ENCODE data around the gene ATP8A2. TPM values are rescaled to one million over a fixed set of nuclear protein-coding genes. Genes with fewer than 3 reads are reported as not detected.

The ATP8A2 gene
- total RNA-seq, 1 experiment from 2014 or later = 5.2 TPM

DNA sequence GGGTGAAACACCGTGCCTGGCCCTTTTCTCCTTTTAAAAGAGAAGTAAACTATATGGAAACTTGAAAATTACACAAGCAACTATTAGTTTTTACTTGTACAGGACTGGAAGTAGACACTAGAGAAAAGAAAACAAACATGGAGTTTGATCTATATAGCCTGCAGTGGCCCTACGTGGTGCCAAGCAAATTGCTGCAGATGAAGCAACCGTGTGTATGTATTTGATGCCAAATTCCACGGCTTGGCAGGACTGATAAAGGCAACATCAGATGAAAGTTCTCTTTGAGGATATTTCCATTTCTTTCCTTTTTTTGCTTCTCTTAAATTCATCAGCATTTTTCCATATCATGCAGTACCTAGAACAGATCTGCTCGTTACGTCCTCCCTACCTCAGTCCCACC lies 49.8 kb downstream of the ATP8A2 start:
- H3K9me3 Mint-ChIP-seq = peaks cover 10% of the 10 kb centered on the region
- peaks cover 36% of the 10 kb centered on the region for H3K4me1 Mint-ChIP-seq
- H3K27me3 Mint-ChIP-seq (ENCODE audit: low read depth) = peaks cover 5% of the 10 kb centered on the region; the same call in 1 of the 2 replicates
- DNase-seq (ENCODE audit: low spot score) (no peak), ATAC-seq (no peak)
- TF ChIP-seq FOXJ3 (CRISPR knock-in tag; IDR thresholded peaks at IDR 0.05; ENCODE audit: borderline replicate concordance) (no peak), JAZF1 (CRISPR knock-in tag; IDR thresholded peaks at IDR 0.05) (no peak), ZBTB21 (CRISPR knock-in tag; IDR thresholded peaks at IDR 0.05; ENCODE audit: borderline replicate concordance) (no peak)
- ChIA-PET CTCF (no interaction called here), POLR2A (no interaction called here)
- no peak overlapping the region for H3K27ac Mint-ChIP-seq
- H3K36me3 Mint-ChIP-seq = peaks cover 6% of the 10 kb centered on the region
- H3K4me3 Mint-ChIP-seq = no peak overlapping the region

DNA sequence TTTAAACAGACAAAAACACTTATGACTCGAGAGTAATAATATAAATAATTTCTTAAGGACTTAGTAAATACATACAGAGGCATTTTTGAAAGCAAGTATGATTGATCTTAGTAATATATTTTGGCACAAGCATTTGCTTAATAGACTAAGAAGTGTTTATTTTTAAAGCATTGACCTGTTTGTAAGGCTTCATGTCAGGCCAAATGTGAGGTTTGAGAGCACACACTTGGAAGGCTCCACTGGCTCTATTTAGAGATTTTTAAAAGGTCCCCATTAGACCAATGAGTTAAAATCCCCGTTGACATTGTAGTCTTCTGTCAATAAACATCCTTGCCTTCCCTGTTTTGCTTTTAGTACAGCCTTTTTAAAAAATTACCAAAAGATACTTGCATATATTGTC lies 50.4 kb downstream of the ATP8A2 start:
- ATAC-seq (no peak), DNase-seq (ENCODE audit: low spot score) (no peak)
- Mint-ChIP-seq H3K9me3 (peaks cover 14% of the 10 kb centered on the region), H3K36me3 (peaks cover 9% of the 10 kb centered on the region), H3K27me3 (ENCODE audit: low read depth) (peaks cover 5% of the 10 kb centered on the region; the same call in 1 of the 2 replicates), H3K4me3 (no peak overlapping the region), H3K27ac (no peak overlapping the region), H3K4me1 (peaks cover 36% of the 10 kb centered on the region)
- CTCF ChIA-PET = no interaction called here
- TF ChIP-seq ZNF138 (CRISPR knock-in tag; conservative IDR thresholded peaks at IDR 0.05) (no peak), FOXJ3 (CRISPR knock-in tag; IDR thresholded peaks at IDR 0.05; ENCODE audit: borderline replicate concordance) (no peak), RELA (CRISPR knock-in tag; IDR thresholded peaks at IDR 0.05; ENCODE audit: borderline replicate concordance) (no peak)
- TF ChIP-seq, protein P1, sequence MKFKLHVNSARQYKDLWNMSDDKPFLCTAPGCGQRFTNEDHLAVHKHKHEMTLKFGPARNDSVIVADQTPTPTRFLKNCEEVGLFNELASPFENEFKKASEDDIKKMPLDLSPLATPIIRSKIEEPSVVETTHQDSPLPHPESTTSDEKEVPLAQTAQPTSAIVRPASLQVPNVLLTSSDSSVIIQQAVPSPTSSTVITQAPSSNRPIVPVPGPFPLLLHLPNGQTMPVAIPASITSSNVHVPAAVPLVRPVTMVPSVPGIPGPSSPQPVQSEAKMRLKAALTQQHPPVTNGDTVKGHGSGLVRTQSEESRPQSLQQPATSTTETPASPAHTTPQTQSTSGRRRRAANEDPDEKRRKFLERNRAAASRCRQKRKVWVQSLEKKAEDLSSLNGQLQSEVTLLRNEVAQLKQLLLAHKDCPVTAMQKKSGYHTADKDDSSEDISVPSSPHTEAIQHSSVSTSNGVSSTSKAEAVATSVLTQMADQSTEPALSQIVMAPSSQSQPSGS (CRISPR knock-in tag; IDR thresholded peaks at IDR 0.05; ENCODE audit: borderline replicate concordance, low read depth) = no peak
- TF ChIP-seq, protein P2, sequence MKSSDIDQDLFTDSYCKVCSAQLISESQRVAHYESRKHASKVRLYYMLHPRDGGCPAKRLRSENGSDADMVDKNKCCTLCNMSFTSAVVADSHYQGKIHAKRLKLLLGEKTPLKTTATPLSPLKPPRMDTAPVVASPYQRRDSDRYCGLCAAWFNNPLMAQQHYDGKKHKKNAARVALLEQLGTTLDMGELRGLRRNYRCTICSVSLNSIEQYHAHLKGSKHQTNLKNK (CRISPR knock-in tag; IDR thresholded peaks at IDR 0.05) = no peak
- POLR2A ChIA-PET = no interaction called here

DNA sequence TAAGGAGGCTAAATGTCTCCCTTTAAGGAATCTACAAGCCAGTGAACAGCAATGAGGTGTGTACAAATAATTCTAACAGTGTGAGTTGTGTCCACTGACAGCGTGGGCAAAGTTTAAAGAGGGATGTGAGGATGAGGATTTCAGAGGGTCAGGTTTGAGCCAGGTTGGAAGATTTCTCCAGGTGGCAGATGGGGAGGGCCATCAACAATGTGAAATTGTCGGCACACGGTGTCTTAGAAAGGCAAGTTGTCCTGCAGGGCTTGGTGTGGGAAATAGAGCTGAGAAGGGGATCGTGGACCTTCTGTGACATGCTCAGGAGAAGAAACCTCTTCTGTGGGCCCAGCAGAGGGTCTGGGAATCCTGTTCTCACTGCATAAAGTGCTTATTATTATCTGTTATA lies 52.1 kb downstream of the ATP8A2 start:
- TF ChIP-seq, protein P3, sequence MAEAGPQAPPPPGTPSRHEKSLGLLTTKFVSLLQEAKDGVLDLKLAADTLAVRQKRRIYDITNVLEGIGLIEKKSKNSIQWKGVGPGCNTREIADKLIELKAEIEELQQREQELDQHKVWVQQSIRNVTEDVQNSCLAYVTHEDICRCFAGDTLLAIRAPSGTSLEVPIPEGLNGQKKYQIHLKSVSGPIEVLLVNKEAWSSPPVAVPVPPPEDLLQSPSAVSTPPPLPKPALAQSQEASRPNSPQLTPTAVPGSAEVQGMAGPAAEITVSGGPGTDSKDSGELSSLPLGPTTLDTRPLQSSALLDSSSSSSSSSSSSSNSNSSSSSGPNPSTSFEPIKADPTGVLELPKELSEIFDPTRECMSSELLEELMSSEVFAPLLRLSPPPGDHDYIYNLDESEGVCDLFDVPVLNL (CRISPR knock-in tag; IDR thresholded peaks at IDR 0.05; ENCODE audit: borderline replicate concordance, low read depth) = no peak
- H3K9me3 Mint-ChIP-seq = peaks cover 24% of the 10 kb centered on the region
- ATAC-seq = no peak
- peaks cover 8% of the 10 kb centered on the region for H3K27me3 Mint-ChIP-seq (ENCODE audit: low read depth)
- H3K4me1 Mint-ChIP-seq = peaks cover 25% of the 10 kb centered on the region
- CTCF ChIA-PET = no interaction called here
- peaks cover 17% of the 10 kb centered on the region for H3K36me3 Mint-ChIP-seq
- no peak overlapping the region for H3K4me3 Mint-ChIP-seq
- no peak overlapping the region for H3K27ac Mint-ChIP-seq
- POLR2A ChIA-PET = no interaction called here
- no peak for DNase-seq (ENCODE audit: low spot score)

DNA sequence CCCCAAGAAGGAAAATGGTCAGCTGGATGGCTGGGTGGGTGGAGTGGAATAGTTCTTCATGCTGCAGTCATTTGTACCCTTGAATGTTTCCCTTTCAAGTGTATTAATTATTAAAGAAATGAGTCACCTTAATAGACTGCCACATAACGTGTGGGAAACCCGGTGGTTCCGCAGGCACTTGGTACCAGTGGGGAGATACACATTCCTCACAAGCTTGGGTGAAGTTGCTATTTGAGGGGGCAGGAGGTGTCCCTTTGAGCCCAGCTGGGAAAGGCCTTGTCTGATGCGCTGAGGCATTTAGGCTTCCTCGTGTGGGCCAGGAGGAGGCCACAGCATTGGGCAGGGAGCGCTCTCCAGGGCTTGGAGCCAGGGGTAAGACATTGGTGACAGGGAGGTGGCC lies 57.7 kb downstream of the ATP8A2 start:
- POLR2A ChIA-PET = no interaction called here
- Mint-ChIP-seq H3K36me3 (peaks cover 17% of the 10 kb centered on the region), H3K9me3 (peaks cover 24% of the 10 kb centered on the region), H3K4me3 (no peak overlapping the region), H3K4me1 (no peaks in the 10 kb centered on the region), H3K27me3 (ENCODE audit: low read depth) (peaks cover 8% of the 10 kb centered on the region), H3K27ac (no peak overlapping the region)
- DNase-seq (ENCODE audit: low spot score) (no peak), ATAC-seq (no peak)
- CTCF ChIA-PET = no interaction called here
- TF ChIP-seq CREM (CRISPR knock-in tag; IDR thresholded peaks at IDR 0.05) (no peak), RELA (CRISPR knock-in tag; IDR thresholded peaks at IDR 0.05; ENCODE audit: borderline replicate concordance) (no peak), ZBTB21 (CRISPR knock-in tag; IDR thresholded peaks at IDR 0.05; ENCODE audit: borderline replicate concordance) (no peak), ELF4 (CRISPR knock-in tag; IDR thresholded peaks at IDR 0.05; ENCODE audit: low read depth) (no peak), NFE2L1 (CRISPR knock-in tag; IDR thresholded peaks at IDR 0.05) (no peak), ZNF219 (CRISPR knock-in tag; IDR thresholded peaks at IDR 0.05; ENCODE audit: borderline replicate concordance) (no peak), TP53 (CRISPR knock-in tag; IDR thresholded peaks at IDR 0.05) (no peak), ESRRA (CRISPR knock-in tag; IDR thresholded peaks at IDR 0.05; ENCODE audit: borderline replicate concordance) (no peak)
- TF ChIP-seq, protein P4, sequence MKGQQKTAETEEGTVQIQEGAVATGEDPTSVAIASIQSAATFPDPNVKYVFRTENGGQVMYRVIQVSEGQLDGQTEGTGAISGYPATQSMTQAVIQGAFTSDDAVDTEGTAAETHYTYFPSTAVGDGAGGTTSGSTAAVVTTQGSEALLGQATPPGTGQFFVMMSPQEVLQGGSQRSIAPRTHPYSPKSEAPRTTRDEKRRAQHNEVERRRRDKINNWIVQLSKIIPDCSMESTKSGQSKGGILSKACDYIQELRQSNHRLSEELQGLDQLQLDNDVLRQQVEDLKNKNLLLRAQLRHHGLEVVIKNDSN (CRISPR knock-in tag; IDR thresholded peaks at IDR 0.05) = no peak
- TF ChIP-seq, protein P5, sequence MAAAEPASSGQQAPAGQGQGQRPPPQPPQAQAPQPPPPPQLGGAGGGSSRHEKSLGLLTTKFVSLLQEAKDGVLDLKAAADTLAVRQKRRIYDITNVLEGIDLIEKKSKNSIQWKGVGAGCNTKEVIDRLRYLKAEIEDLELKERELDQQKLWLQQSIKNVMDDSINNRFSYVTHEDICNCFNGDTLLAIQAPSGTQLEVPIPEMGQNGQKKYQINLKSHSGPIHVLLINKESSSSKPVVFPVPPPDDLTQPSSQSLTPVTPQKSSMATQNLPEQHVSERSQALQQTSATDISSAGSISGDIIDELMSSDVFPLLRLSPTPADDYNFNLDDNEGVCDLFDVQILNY (CRISPR knock-in tag; IDR thresholded peaks at IDR 0.05) = no peak
- TF ChIP-seq, protein P6, sequence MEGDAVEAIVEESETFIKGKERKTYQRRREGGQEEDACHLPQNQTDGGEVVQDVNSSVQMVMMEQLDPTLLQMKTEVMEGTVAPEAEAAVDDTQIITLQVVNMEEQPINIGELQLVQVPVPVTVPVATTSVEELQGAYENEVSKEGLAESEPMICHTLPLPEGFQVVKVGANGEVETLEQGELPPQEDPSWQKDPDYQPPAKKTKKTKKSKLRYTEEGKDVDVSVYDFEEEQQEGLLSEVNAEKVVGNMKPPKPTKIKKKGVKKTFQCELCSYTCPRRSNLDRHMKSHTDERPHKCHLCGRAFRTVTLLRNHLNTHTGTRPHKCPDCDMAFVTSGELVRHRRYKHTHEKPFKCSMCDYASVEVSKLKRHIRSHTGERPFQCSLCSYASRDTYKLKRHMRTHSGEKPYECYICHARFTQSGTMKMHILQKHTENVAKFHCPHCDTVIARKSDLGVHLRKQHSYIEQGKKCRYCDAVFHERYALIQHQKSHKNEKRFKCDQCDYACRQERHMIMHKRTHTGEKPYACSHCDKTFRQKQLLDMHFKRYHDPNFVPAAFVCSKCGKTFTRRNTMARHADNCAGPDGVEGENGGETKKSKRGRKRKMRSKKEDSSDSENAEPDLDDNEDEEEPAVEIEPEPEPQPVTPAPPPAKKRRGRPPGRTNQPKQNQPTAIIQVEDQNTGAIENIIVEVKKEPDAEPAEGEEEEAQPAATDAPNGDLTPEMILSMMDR (IDR thresholded peaks at IDR 0.05) = no peak
- TF ChIP-seq, protein P7, sequence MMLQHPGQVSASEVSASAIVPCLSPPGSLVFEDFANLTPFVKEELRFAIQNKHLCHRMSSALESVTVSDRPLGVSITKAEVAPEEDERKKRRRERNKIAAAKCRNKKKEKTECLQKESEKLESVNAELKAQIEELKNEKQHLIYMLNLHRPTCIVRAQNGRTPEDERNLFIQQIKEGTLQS (CRISPR knock-in tag; conservative IDR thresholded peaks at IDR 0.05) = no peak

Measured in WTC11 (cell line).